ENCODE data around the gene SUGCT. TPM values are rescaled to one million over a fixed set of nuclear protein-coding genes. Genes with fewer than 3 reads are reported as not detected.
A peak's percentile ranks its signal among the peaks of the same experiment; 100 is the strongest.
"Not testable (repeated sequence)": the region's sequence is repeated elsewhere in the genome, so short reads cannot be mapped to it uniquely, and the experiment has no call there.

SUGCT gene
- total and polyA plus RNA-seq, 8 donors: 2.0 to 4.2 (median 2.9) TPM

DNA sequence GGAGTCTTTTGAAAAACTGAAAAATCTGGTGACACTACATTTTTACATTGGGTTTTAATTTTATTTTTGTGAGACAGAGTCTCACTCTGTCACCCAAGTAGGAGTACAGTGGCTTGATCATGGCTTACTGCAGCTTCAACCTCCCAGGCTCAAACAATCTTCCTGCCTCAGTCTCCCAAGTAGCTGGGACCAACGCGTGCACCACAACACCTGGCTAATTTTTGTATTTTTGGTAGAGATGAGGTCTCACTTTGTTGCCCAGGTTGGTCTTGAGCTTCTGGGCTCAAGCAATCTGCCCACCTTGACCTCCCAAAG, 11.9 kb upstream of the SUGCT start:
- intact Hi-C loops (cut with DNase I): no loop called here
- no peaks in the 10 kb centered on the region for H3K36me3 ChIP-seq

DNA sequence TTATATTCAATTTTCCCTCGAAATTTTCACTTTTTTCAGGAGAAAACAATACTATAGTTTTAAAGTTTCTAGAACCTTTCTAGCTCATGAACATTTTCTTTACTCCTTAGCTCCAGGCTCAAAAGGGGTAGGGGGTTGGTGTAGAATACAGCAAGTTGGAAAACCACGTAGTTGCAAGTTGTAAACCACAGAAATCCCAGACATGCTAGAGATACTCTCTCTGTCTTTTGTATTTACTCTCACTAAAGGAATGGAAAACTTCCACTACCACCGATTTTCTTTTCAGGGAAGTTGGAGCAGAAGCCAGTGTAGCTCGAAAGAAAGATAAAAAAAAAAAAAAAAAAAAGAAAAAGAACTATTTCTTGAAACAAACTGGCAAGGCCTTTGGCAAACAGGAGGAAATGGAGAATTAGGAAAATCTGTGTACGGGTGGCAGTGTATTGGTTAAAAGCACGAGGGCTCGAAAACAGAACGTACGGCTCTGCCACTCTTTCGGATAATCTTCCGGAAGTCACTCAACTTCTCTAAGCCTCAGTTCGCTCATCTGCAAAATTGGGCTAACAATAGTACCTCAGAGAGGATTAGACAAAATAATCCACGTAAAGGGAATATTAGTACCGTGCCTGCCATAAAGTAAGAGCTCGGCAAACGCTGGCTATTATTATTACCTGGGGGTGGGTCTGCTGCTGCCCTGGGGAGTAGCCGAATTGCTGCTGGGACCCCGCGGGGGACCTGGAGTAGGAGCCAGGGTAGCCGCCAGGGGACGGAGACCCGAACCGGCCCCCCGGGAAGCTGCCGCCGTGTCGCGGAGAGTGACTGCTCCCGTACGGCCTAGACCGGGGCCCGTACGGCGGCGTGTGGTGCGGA, 1.0 kb upstream of the SUGCT start:
- Histone ChIP-seq H3K4me1 (peaks cover 12 to 30% of the 10 kb centered on the region in 2 donors), H3K4me3 (peak overlapping the region; percentile 82 to 89), H3K9me3 (no peaks in the 10 kb centered on the region), H3K27ac (peak overlapping the region; percentile 87 to 95), H3K27me3 (peaks cover 0 to 16% of the 10 kb centered on the region in 2 donors), H3K36me3 (no peaks in the 10 kb centered on the region)
- TF ChIP-seq, protein P1, sequence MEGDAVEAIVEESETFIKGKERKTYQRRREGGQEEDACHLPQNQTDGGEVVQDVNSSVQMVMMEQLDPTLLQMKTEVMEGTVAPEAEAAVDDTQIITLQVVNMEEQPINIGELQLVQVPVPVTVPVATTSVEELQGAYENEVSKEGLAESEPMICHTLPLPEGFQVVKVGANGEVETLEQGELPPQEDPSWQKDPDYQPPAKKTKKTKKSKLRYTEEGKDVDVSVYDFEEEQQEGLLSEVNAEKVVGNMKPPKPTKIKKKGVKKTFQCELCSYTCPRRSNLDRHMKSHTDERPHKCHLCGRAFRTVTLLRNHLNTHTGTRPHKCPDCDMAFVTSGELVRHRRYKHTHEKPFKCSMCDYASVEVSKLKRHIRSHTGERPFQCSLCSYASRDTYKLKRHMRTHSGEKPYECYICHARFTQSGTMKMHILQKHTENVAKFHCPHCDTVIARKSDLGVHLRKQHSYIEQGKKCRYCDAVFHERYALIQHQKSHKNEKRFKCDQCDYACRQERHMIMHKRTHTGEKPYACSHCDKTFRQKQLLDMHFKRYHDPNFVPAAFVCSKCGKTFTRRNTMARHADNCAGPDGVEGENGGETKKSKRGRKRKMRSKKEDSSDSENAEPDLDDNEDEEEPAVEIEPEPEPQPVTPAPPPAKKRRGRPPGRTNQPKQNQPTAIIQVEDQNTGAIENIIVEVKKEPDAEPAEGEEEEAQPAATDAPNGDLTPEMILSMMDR (IDR thresholded peaks at IDR 0.05): no peak
- intact Hi-C loops (cut with DNase I): no loop called here
- DNase-seq: peak in 1 of 4 donors; percentile 7
- ATAC-seq: peak; percentile 77

More for the DNA sequence above, 11.9 kb upstream of the SUGCT start:
- no peak overlapping the region for H3K4me3 ChIP-seq
- no peak for DNase-seq
- H3K4me1 ChIP-seq: no peaks in the 10 kb centered on the region
- TF ChIP-seq, protein P1 (IDR thresholded peaks at IDR 0.05): no peak
- no peak for ATAC-seq
- no peak overlapping the region for H3K27ac ChIP-seq
- no peaks in the 10 kb centered on the region for H3K27me3 ChIP-seq
- no peaks in the 10 kb centered on the region for H3K9me3 ChIP-seq

DNA sequence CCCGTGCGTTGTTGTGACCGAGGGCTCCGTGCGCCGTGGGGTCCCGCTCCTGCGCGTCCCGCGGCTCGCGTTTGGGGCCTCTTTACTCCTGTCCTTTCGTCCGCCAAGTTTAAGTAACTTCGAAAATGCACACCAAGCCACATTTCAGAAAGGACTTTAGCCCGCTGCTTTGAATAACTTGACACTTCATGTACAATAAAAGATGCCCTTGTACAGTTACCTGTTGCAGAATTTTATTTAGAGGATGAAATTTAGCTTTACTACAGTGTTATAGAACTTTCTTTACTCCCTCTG, 459 bp downstream of the SUGCT start:
- H3K4me3 ChIP-seq: peak overlapping the region; percentile 82 to 89
- no peak for ATAC-seq
- intact Hi-C loops (cut with DNase I): no loop called here
- no peak for DNase-seq
- peak overlapping the region in 1 of 2 donors; percentile 95 for H3K27ac ChIP-seq
- H3K36me3 ChIP-seq: no peaks in the 10 kb centered on the region
- H3K4me1 ChIP-seq: peaks cover 12 to 30% of the 10 kb centered on the region in 2 donors
- TF ChIP-seq, protein P1 (IDR thresholded peaks at IDR 0.05): no peak
- peaks cover 0 to 16% of the 10 kb centered on the region in 2 donors for H3K27me3 ChIP-seq
- no peaks in the 10 kb centered on the region for H3K9me3 ChIP-seq

DNA sequence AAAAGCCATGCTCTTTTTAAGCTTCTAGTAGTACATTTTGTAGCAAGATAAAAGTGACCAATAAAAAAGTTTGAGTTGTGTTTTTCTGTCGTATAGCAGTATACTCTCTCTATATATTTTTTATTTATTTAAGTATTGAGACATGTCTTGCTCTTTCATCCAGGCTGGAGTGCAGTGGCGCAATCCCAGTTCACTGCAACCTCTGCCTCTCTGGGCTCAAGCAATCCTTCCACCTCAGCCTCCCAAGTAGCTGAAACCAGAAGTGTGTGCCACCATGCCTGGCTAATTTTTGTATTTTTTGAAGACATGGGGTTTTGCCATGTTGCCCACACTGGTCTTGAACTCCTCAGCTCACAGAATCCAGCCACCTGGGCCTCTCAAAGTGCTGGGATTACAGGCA, 2.8 kb downstream of the SUGCT start:
- Histone ChIP-seq H3K27ac (no peak overlapping the region), H3K27me3 (peaks cover 0 to 16% of the 10 kb centered on the region in 2 donors), H3K4me3 (no peak overlapping the region), H3K36me3 (no peaks in the 10 kb centered on the region), H3K9me3 (no peaks in the 10 kb centered on the region), H3K4me1 (peaks cover 7 to 19% of the 10 kb centered on the region in 2 donors)
- intact Hi-C loops (cut with DNase I): no loop called here
- TF ChIP-seq, protein P1 (IDR thresholded peaks at IDR 0.05): no peak
- ATAC-seq (no peak), DNase-seq (no peak)

DNA sequence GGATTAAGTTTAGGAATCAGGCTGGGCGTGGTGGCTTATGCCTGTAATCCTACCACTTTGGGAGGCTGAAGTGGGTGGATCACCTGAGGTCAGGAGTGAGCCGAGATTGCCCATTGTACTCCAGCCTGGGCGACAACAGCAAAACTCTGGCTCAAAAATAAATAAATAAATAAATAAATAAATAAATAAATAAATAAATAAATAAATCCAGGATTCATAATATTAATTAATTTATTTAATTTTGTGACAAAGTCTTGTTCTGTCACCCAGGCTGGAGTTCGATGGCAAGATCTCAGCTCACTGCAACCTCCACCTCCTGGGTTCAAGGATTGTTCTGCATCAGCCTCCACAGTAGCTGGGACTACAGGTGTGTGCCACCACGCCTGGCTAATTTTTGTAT, 4.2 kb downstream of the SUGCT start:
- intact Hi-C loops (cut with DNase I): no loop called here
- no peak for DNase-seq
- Histone ChIP-seq H3K4me1 (peaks cover 0 to 8% of the 10 kb centered on the region in 2 donors), H3K36me3 (no peaks in the 10 kb centered on the region), H3K4me3 (no peak overlapping the region), H3K27me3 (peaks cover 0 to 16% of the 10 kb centered on the region in 2 donors), H3K27ac (no peak overlapping the region), H3K9me3 (no peaks in the 10 kb centered on the region)
- ATAC-seq: no peak
- TF ChIP-seq, protein P1 (IDR thresholded peaks at IDR 0.05): no peak

DNA sequence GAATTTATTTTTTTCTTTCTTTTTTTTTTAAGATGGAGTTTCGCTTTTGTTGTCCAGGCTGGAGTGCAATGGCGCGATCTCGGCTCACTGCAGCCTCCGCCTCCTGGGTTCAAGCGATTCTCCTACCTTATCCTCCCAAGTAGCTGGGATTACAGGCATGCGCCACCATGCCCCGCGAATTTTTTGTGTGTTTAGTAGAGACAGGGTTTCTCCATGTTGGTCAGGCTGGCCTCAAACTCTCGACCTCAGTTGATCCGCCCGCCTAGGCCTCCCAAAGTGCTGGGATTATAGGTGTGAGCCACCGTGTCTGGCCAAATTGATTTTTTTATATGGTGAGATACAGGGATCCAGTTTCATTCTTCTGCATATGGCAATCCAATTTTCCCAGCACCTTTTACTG, 5.1 kb downstream of the SUGCT start:
- H3K9me3 ChIP-seq; intact Hi-C loops (cut with DNase I); DNase-seq; ATAC-seq; H3K4me1 ChIP-seq; H3K27ac ChIP-seq; H3K4me3 ChIP-seq; H3K36me3 ChIP-seq: not testable (repeated sequence)
- H3K27me3 ChIP-seq: peaks cover 0 to 15% of the 10 kb centered on the region in 2 donors

- H3K27me3 ChIP-seq; intact Hi-C loops (cut with DNase I): not testable (repeated sequence)
These were observed 7.1 kb downstream of the SUGCT start for GRCh38 chr7:40141916-40142315.

DNA sequence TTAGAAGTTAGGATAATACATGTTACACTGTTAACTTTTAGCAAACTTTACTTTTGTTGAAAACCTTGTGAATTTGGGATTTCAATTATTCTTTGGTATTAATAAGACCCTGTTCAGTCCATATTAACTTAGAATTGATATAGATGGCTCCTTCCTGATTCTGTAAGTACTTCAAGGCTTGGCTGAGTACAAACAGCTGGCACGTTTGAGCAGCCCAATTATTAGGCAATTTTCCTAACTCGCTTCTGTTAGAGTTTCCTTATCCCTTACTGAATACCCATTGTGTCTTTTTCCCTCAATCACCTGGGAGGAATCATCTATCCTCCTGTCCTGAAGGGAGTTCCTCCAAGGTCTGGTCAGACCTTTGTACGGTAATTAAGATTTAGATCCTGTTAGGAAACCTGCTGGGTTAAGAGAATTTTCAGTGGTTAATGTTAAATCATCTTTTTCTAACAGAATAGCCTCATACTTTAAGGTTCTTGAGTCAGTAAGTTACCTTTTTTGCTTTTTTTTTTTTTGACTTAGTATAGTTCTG, 10.9 kb downstream of the SUGCT start:
- H3K27ac ChIP-seq; ATAC-seq; H3K36me3 ChIP-seq; H3K4me3 ChIP-seq; intact Hi-C loops (cut with DNase I); H3K9me3 ChIP-seq; H3K4me1 ChIP-seq; H3K27me3 ChIP-seq: not testable (repeated sequence)
- DNase-seq: peak in 2 of 4 donors; percentile 29 to 58

More at GRCh38 chr7:40141916-40142315, 7.1 kb downstream of the SUGCT start:
- not testable (repeated sequence) for H3K27ac ChIP-seq, H3K4me1 ChIP-seq, H3K36me3 ChIP-seq, H3K9me3 ChIP-seq, ATAC-seq, H3K4me3 ChIP-seq, DNase-seq

All from left lung (tissue), 10 donors.